GM23338 (cell line): Measurements from ENCODE around the gene SLC6A1. TPM values are rescaled to one million over a fixed set of nuclear protein-coding genes. Genes with fewer than 3 reads are reported as not detected.

ENCODE experiments used
- ATAC-seq: fragments of 200-7000 bp; cut with Tn5 transposase; 3 replicates; pipeline ENCODE4 v1.9.1; 2020
- DNase-seq: peaks from one replicate; pipeline ENCODE4 v3.0.0-alpha.2; 2015; ENCODE audit warnings: low spot score
- H2AFZ ChIP-seq: fragments of 200-600 bp; sonication (generic); 2 replicates; pipeline ENCODE4 v1.8.0; 2016; ENCODE audit warnings: antibody characterized with exemption, mild to moderate bottlenecking, moderate library complexity
- H3F3A ChIP-seq: fragments of 200-600 bp; sonication (generic); replicated peaks from 2 replicates; pipeline ENCODE4 v1.8.0; 2017; ENCODE audit warnings: antibody characterized with exemption, mixed run types, low read depth
- H3K27ac ChIP-seq: fragments of 200-600 bp; sonication (generic); 2 replicates; pipeline ENCODE4 v1.6.1; 2016; ENCODE audit warnings: low read depth
- H3K27me3 ChIP-seq: fragments of 200-600 bp; sonication (generic); 2 replicates; pipeline ENCODE4 v1.8.0; 2016; ENCODE audit warnings: mild to moderate bottlenecking, mixed run types, moderate library complexity; ENCODE audit not compliant: insufficient read depth
- H3K36me3 ChIP-seq: fragments of 200-600 bp; sonication (generic); 2 replicates; pipeline ENCODE4 v1.8.0; 2016; ENCODE audit warnings: mild to moderate bottlenecking; ENCODE audit not compliant: insufficient read depth
- H3K4me1 ChIP-seq: fragments of 200-600 bp; sonication (generic); 2 replicates; pipeline ENCODE4 v1.8.0; 2016; ENCODE audit warnings: mild to moderate bottlenecking, moderate library complexity; ENCODE audit not compliant: insufficient read depth
- H3K4me2 ChIP-seq: fragments of 200-600 bp; sonication (generic); 2 replicates; pipeline ENCODE4 v1.7.1; 2017; ENCODE audit warnings: mixed run types
- H3K4me3 ChIP-seq: fragments of 200-600 bp; sonication (generic); 2 replicates; pipeline ENCODE4 v1.6.1; 2016; ENCODE audit warnings: mixed run types
- H3K79me2 ChIP-seq: fragments of 200-600 bp; sonication (generic); replicated peaks from 2 replicates; pipeline ENCODE4 v1.8.0; 2017; ENCODE audit warnings: mild to moderate bottlenecking; ENCODE audit not compliant: insufficient read depth
- H3K9me2 ChIP-seq: fragments of 200-600 bp; sonication (generic); 2 replicates; pipeline ENCODE4 v1.8.0; 2017; ENCODE audit not compliant: insufficient read depth
- H4K20me1 ChIP-seq: fragments of 200-600 bp; sonication (generic); replicated peaks from 2 replicates; pipeline ENCODE4 v1.8.0; 2017; ENCODE audit warnings: mild to moderate bottlenecking; ENCODE audit not compliant: insufficient read depth
- H3K27ac Mint-ChIP-seq: 2 replicates; pipeline ENCODE4 v1.8.0; 2020; ENCODE audit warnings: inconsistent platforms, mild to moderate bottlenecking, moderate library complexity, mixed read lengths
- H3K27me3 Mint-ChIP-seq: 3 replicates; pipeline ENCODE4 v1.8.0; 2022; ENCODE audit warnings: low read depth, mild to moderate bottlenecking, moderate library complexity, mixed read lengths, inconsistent platforms; ENCODE audit not compliant: insufficient read depth, poor library complexity
- H3K36me3 Mint-ChIP-seq: 3 replicates; pipeline ENCODE4 v1.8.0; 2021; ENCODE audit warnings: low read depth, mild to moderate bottlenecking, inconsistent platforms, moderate library complexity, mixed read lengths
- H3K4me1 Mint-ChIP-seq: 3 replicates; pipeline ENCODE4 v1.8.0; 2020; ENCODE audit warnings: mild to moderate bottlenecking, inconsistent platforms, mixed read lengths
- H3K4me3 Mint-ChIP-seq: 3 replicates; pipeline ENCODE4 v1.8.0; 2021; ENCODE audit warnings: moderate library complexity, mild to moderate bottlenecking, inconsistent platforms, mixed read lengths
- H3K9me3 Mint-ChIP-seq: 3 replicates; pipeline ENCODE4 v1.8.0; 2020; ENCODE audit warnings: moderate library complexity, mild to moderate bottlenecking, inconsistent platforms, mixed read lengths
- CREB1 ChIP-seq: fragments of 250-450 bp; sonication (Bioruptor Pico); IDR thresholded peaks from 2 replicates; pipeline ENCODE4 v1.5.0; 2020; ENCODE audit warnings: low read depth, mild to moderate bottlenecking, moderate library complexity
- ETS1 ChIP-seq: IDR thresholded peaks from 2 replicates; pipeline ENCODE4 v1.6.1; 2016; ENCODE audit warnings: antibody characterized with exemption
- EZH2 ChIP-seq: fragments of 200-600 bp; sonication (generic); IDR thresholded peaks from one replicate; pipeline ENCODE4 v1.8.0; 2017; ENCODE audit warnings: antibody characterized with exemption, mild to moderate bottlenecking, low read depth; ENCODE audit not compliant: unreplicated experiment
- EZH2phosphoT487 ChIP-seq: fragments of 200-600 bp; sonication (generic); IDR thresholded peaks from one replicate; pipeline ENCODE4 v1.8.1; 2018; ENCODE audit warnings: antibody characterized with exemption; ENCODE audit not compliant: unreplicated experiment
- NANOG ChIP-seq: IDR thresholded peaks from 2 replicates; pipeline ENCODE4 v1.6.1; 2016; ENCODE audit warnings: antibody characterized with exemption, borderline replicate concordance
- POLR2AphosphoS5 ChIP-seq: IDR thresholded peaks from 2 replicates; pipeline ENCODE4 v1.6.1; 2016; ENCODE audit warnings: antibody characterized with exemption, low read depth
- STAT1 ChIP-seq: IDR thresholded peaks from one replicate; pipeline ENCODE4 v1.6.1; 2016; ENCODE audit warnings: antibody characterized with exemption; ENCODE audit not compliant: unreplicated experiment
- ZNF114 ChIP-seq: fragments of 250-450 bp; sonication (Bioruptor Pico); IDR thresholded peaks from 2 replicates; pipeline ENCODE4 v1.5.0; 2020; ENCODE audit warnings: mild to moderate bottlenecking, moderate library complexity
- ZNF331 ChIP-seq: fragments of 250-450 bp; sonication (Bioruptor Pico); IDR thresholded peaks from 2 replicates; pipeline ENCODE4 v1.5.0; 2020; ENCODE audit warnings: low read depth, mild to moderate bottlenecking, moderate library complexity
- polyA plus RNA-seq: library from polyadenylated mRNA; unstranded; fragments of >200 nt; fragmentation: Nextera tagmentation; extraction: Ambion mirVana; gene quantifications from 2 replicates; pipeline ENCODE4 v1.2.1, GENCODE V29; 2016
- total RNA-seq: library from RNA; depleted of rRNA; stranded (reverse); fragments of >200 nt; shearing (Covaris generic); gene quantifications from 2 replicates; pipeline ENCODE4 v1.2.3, GENCODE V29; 2014
- TF ChIP-seq, protein P1 (sequence below), 2 experiments: fragments of 200-600 bp in 1 of 2; sonication (generic) in 1 of 2; conservative IDR thresholded peaks; 2 replicates each; pipeline versions ENCODE4 v1.5.1 to v1.6.1; 2016 to 2017; ENCODE audit warnings: antibody characterized with exemption in 2 of 2, low read depth in 2 of 2, mild to moderate bottlenecking in 2 of 2, moderate library complexity in 1 of 2

SLC6A1 gene
- total and polyA plus RNA-seq, 2 experiments from 2014 or later = 0.16 to 0.28 TPM

DNA sequence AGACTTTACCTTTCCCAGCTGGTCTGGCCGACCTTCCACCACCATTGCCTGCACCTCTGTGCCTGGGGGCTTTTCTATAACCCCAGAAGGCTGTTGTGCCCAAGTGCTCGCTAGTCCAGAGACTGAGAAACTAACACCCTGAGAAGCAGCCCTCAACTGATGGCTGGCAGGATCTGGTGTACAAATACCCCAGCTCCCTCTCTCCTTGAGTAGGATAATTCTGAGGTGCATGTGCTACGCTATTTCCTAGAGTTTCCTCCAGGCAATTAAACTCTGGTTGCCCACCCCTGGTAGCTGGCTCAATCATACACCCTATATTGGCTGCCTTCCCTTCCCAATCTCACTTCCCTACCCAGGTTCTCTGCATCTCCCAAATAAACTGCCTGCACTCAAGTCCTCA lies 11.5 kb upstream of the SLC6A1 start (continued):
- no peak for TF ChIP-seq ZNF331 (CRISPR knock-in tag)

DNA sequence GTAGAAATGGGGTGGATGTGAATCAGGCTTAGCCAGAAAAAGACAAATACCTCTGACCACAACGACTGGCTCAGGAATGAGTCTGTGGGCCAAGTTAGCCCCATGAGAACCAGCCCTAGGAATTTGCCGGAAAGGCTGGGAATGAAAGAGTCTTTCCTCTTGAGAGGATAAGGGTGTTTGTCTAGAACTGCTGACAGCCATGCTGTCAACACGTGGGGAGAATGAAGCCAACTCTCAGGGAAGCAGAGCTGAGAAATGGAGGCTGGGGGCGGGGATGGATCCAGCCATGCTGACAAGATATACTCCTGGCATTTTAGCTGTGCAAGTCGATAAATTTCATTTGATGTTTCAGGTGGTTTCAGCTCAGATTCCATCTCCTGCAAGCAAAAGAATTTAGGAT lies 10.6 kb upstream of the SLC6A1 start:
- H3K27ac ChIP-seq = no peak overlapping the region
- no peaks in the 10 kb centered on the region for H4K20me1 ChIP-seq
- TF ChIP-seq, protein P1, sequence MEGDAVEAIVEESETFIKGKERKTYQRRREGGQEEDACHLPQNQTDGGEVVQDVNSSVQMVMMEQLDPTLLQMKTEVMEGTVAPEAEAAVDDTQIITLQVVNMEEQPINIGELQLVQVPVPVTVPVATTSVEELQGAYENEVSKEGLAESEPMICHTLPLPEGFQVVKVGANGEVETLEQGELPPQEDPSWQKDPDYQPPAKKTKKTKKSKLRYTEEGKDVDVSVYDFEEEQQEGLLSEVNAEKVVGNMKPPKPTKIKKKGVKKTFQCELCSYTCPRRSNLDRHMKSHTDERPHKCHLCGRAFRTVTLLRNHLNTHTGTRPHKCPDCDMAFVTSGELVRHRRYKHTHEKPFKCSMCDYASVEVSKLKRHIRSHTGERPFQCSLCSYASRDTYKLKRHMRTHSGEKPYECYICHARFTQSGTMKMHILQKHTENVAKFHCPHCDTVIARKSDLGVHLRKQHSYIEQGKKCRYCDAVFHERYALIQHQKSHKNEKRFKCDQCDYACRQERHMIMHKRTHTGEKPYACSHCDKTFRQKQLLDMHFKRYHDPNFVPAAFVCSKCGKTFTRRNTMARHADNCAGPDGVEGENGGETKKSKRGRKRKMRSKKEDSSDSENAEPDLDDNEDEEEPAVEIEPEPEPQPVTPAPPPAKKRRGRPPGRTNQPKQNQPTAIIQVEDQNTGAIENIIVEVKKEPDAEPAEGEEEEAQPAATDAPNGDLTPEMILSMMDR (conservative IDR thresholded peaks at IDR 0.05; ENCODE audit: low read depth in 2 of 2) = no peak
- TF ChIP-seq CREB1 (CRISPR knock-in tag) (no peak), EZH2 (no peak), NANOG (no peak), ETS1 (no peak), STAT1 (no peak), ZNF114 (CRISPR knock-in tag) (no peak)
- Mint-ChIP-seq H3K27ac (no peak overlapping the region), H3K4me3 (no peak overlapping the region), H3K4me1 (peaks cover 28% of the 10 kb centered on the region), H3K27me3 (peaks cover 5% of the 10 kb centered on the region), H3K9me3 (no peaks in the 10 kb centered on the region), H3K36me3 (no peaks in the 10 kb centered on the region)
- no peaks in the 10 kb centered on the region for H3K9me2 ChIP-seq
- H3K4me3 ChIP-seq = no peak overlapping the region
- no peak overlapping the region for H3K4me2 ChIP-seq
- H3K27me3 ChIP-seq = no peaks in the 10 kb centered on the region
- H2AFZ ChIP-seq = no peak overlapping the region
- H3K4me1 ChIP-seq = peaks cover 13% of the 10 kb centered on the region
- no peak for ATAC-seq
- no peak for DNase-seq
- H3F3A ChIP-seq = no peaks in the 10 kb centered on the region
- no peaks in the 10 kb centered on the region for H3K36me3 ChIP-seq
- no peaks in the 10 kb centered on the region for H3K79me2 ChIP-seq

DNA sequence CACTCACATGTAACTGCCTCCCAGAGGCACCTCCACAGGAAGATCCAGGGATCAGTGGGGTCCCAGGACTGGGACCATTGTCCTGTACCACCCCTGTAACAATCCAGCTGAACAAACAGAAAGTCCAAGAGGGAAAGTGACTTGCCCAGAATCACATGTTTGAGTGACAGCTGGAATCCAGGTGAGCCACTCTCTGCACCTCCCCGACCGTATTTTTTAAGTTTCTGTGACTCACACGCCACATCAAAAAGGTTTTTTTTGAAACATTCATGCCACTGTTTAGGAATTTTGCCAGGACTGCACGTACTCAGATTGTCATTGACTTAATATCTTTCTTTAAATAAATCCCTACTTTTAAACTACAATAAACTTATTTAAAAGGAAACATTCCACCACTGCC lies 9.8 kb upstream of the SLC6A1 start:
- H3K4me1 ChIP-seq = peaks cover 7% of the 10 kb centered on the region
- TF ChIP-seq ZNF114 (CRISPR knock-in tag) = no peak
- no peak for TF ChIP-seq STAT1
- no peak for TF ChIP-seq NANOG
- no peak for TF ChIP-seq EZH2
- no peak for TF ChIP-seq ETS1
- TF ChIP-seq, protein P1 (conservative IDR thresholded peaks at IDR 0.05; ENCODE audit: low read depth in 2 of 2) = no peak
- TF ChIP-seq POLR2AphosphoS5 = no peak
- no peak for TF ChIP-seq EZH2phosphoT487
- no peak for TF ChIP-seq ZNF331 (CRISPR knock-in tag)
- no peaks in the 10 kb centered on the region for H4K20me1 ChIP-seq
- H3K27ac Mint-ChIP-seq = no peak overlapping the region
- H3K36me3 ChIP-seq = no peaks in the 10 kb centered on the region
- no peaks in the 10 kb centered on the region for H3K9me3 Mint-ChIP-seq
- no peak overlapping the region for H2AFZ ChIP-seq
- DNase-seq (no peak), ATAC-seq (no peak)
- no peak overlapping the region for H3K27ac ChIP-seq
- H3K36me3 Mint-ChIP-seq = no peaks in the 10 kb centered on the region
- H3K27me3 ChIP-seq = no peaks in the 10 kb centered on the region
- H3F3A ChIP-seq = no peaks in the 10 kb centered on the region
- H3K4me1 Mint-ChIP-seq = peaks cover 26% of the 10 kb centered on the region
- no peak overlapping the region for H3K4me2 ChIP-seq
- H3K4me3 Mint-ChIP-seq = no peak overlapping the region
- no peaks in the 10 kb centered on the region for H3K9me2 ChIP-seq
- peaks cover 5% of the 10 kb centered on the region for H3K27me3 Mint-ChIP-seq
- no peak overlapping the region for H3K4me3 ChIP-seq
- no peaks in the 10 kb centered on the region for H3K79me2 ChIP-seq
